ENCODE measurements around the gene CRLF2.

DNA sequence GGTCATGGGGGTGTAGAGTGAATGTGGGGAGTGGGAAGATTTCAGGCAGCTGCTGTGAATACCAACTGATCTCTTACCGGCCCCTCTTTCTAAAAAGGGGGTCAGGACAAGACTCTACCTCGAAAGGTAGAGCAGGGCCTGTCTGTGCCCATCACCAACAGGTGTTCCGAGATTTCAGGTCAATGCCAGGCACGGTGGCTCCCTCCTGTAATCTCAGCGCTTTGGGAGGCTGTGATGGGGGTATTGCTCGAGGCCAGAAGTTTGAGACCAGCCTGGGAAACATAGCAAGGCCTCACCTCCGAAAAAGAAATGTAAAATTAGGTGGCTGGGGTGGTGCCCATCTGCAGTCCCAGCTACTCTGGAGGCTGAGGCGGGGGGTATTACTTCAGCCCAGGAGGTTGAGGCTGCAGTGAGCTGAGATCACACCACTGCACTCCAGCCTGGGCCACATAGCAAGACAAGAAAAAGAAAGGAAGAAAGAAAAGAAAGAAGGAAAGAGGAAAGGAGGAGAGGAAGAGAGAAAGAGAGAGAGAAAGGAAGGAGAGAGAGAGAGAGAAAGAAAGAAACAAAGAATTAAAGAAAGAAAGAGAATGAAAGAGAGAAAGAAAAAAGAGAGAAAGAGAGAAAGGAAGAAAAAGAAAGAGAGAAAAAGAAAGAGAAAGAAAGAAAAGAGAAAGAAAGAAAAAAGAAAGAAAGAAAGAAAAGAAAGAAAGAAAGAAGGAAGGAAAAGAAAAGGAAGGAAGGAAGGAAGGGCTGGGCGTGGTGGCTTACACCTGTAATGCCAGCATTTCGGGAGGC lies 50.1 kb downstream of the CRLF2 start:
- TF ChIP-seq EZH2phosphoT487 (IDR thresholded peaks at IDR 0.05; ENCODE audit: unreplicated experiment) (no peak), POLR2AphosphoS5 (IDR thresholded peaks at IDR 0.05; ENCODE audit: low read depth) (no peak), EZH2 (IDR thresholded peaks at IDR 0.05; ENCODE audit: low read depth, unreplicated experiment) (no peak), CREB1 (CRISPR knock-in tag; IDR thresholded peaks at IDR 0.05; ENCODE audit: low read depth) (no peak), JUNB (IDR thresholded peaks at IDR 0.05; ENCODE audit: unreplicated experiment) (no peak)
- TF ChIP-seq, protein P1, sequence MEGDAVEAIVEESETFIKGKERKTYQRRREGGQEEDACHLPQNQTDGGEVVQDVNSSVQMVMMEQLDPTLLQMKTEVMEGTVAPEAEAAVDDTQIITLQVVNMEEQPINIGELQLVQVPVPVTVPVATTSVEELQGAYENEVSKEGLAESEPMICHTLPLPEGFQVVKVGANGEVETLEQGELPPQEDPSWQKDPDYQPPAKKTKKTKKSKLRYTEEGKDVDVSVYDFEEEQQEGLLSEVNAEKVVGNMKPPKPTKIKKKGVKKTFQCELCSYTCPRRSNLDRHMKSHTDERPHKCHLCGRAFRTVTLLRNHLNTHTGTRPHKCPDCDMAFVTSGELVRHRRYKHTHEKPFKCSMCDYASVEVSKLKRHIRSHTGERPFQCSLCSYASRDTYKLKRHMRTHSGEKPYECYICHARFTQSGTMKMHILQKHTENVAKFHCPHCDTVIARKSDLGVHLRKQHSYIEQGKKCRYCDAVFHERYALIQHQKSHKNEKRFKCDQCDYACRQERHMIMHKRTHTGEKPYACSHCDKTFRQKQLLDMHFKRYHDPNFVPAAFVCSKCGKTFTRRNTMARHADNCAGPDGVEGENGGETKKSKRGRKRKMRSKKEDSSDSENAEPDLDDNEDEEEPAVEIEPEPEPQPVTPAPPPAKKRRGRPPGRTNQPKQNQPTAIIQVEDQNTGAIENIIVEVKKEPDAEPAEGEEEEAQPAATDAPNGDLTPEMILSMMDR (conservative IDR thresholded peaks at IDR 0.05; ENCODE audit: low read depth in 2 of 2): no peak
- TF ChIP-seq, protein P2, sequence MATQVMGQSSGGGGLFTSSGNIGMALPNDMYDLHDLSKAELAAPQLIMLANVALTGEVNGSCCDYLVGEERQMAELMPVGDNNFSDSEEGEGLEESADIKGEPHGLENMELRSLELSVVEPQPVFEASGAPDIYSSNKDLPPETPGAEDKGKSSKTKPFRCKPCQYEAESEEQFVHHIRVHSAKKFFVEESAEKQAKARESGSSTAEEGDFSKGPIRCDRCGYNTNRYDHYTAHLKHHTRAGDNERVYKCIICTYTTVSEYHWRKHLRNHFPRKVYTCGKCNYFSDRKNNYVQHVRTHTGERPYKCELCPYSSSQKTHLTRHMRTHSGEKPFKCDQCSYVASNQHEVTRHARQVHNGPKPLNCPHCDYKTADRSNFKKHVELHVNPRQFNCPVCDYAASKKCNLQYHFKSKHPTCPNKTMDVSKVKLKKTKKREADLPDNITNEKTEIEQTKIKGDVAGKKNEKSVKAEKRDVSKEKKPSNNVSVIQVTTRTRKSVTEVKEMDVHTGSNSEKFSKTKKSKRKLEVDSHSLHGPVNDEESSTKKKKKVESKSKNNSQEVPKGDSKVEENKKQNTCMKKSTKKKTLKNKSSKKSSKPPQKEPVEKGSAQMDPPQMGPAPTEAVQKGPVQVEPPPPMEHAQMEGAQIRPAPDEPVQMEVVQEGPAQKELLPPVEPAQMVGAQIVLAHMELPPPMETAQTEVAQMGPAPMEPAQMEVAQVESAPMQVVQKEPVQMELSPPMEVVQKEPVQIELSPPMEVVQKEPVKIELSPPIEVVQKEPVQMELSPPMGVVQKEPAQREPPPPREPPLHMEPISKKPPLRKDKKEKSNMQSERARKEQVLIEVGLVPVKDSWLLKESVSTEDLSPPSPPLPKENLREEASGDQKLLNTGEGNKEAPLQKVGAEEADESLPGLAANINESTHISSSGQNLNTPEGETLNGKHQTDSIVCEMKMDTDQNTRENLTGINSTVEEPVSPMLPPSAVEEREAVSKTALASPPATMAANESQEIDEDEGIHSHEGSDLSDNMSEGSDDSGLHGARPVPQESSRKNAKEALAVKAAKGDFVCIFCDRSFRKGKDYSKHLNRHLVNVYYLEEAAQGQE (IDR thresholded peaks at IDR 0.05; ENCODE audit: unreplicated experiment): no peak

All from GM23338 (cell line).